Activated naive CD4-positive, alpha-beta T cell treated with anti-CD3 and anti-CD28 coated beads, Interleukin-2, amount 50 U/mL, for 16 hours (primary cell): ENCODE measurements around the gene LPCAT3.
A peak's percentile ranks its signal among the peaks of the same experiment; 100 is the strongest.
"Not testable (repeated sequence)": the region's sequence is repeated elsewhere in the genome, so short reads cannot be mapped to it uniquely, and the experiment has no call there.

Source experiments
- DNase-seq: peaks from one replicate; pipeline ENCODE4 v3.0.0-alpha.2; 2020

The LPCAT3 gene, protein sequence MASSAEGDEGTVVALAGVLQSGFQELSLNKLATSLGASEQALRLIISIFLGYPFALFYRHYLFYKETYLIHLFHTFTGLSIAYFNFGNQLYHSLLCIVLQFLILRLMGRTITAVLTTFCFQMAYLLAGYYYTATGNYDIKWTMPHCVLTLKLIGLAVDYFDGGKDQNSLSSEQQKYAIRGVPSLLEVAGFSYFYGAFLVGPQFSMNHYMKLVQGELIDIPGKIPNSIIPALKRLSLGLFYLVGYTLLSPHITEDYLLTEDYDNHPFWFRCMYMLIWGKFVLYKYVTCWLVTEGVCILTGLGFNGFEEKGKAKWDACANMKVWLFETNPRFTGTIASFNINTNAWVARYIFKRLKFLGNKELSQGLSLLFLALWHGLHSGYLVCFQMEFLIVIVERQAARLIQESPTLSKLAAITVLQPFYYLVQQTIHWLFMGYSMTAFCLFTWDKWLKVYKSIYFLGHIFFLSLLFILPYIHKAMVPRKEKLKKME

DNA sequence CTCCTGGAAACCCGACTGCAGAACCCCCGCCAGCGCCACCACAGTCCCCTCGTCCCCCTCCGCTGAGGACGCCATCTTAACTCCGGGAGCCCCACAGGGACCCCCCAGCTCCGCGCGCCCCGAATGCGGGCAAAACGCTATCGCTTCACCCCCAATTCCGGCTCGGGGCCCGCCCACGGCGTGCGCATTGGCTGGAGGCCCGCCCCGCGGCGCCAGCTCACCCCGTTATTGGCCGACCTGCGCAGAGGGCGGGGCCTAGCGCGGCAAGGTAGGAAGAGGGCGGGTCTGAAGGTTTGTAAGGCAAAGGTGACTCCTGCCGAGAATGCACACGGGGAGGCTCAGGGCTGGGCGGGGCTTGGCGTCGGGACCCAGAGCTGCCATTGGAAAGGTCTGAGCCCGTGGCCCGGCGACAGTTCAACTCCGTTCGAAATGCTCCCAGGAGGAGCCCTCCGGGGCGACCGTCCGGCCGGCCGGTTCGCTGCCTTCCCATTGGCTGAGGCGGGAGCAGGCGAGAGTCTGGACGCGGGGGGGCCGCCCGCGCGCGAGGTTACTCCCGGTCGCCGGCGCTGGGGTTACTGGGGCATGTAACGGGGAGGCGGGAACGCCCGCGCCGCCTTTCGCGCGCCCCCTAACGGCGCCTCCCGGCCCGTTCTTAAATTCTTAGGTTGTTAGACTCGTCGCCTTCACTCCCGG is at the start of gene LPCAT3:
TSS of gene LPCAT3 (minus strand) at position 127 of the 693 bp plus-strand sequence. CDS start at position 75, 52 bp downstream.
- DNase-seq: peak; percentile 98

DNA sequence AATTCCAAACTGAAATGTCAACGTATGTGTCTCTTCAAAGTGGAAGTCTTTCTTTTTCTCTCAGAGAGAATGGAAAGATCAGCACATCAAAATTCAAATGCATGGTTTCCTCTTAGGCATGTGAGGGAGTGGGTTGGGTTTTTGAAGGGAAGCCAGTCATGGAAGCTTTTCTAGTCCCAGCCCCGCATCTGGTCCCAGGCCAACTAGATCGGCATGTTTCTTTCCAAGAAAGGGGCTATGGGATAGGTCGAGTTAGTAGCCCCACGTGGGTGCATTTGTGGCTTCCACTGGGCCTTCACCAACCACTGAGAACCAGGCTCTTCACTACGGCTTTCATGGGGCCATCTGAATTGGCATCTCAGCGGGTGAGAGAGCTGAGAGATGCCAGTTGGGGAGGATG is 48.8 kb upstream of the LPCAT3 start:
- no peak for DNase-seq

DNA sequence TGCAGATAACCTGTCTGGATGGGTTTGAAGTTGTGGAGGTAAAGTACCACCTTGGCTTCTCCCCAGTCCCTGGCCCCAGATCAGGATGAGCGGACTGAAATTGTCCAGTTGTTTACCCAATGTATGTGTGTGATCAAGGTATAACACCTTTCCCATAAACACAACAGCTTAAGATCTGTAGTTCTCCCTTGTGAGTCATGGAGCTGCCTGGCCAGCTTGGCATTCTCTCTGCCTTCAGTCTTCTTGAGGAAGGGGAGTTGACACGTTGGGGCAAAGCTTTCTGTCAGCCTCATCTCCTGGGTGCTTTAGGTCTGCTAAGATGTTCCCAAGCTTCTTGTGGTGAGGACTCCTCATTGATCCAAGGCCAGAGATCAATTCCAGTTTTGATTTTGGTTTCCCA is 48.3 kb upstream of the LPCAT3 start:
- DNase-seq: no peak

DNA sequence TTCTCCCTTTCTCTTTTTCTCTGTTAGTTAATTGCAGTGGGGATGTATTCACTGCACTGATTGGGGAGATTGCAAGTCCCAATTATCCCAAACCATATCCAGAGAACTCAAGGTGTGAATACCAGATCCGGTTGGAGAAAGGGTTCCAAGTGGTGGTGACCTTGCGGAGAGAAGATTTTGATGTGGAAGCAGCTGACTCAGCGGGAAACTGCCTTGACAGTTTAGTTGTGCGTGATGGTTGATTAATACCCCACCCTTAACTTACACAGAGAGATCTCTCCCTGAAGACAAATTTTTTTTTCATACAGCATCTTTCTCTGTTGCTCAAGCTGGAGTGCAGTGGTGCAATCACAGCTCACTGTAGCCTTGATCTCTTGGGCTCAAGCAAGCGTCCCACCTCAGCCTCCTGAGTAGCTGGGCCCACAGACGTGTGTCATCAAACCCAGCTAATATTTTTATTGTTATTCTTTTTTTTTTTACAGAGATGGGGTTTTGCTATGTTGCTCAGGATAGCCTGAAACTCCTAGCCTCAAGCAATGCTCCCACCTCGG is 46.9 kb upstream of the LPCAT3 start:
- DNase-seq: no peak

DNA sequence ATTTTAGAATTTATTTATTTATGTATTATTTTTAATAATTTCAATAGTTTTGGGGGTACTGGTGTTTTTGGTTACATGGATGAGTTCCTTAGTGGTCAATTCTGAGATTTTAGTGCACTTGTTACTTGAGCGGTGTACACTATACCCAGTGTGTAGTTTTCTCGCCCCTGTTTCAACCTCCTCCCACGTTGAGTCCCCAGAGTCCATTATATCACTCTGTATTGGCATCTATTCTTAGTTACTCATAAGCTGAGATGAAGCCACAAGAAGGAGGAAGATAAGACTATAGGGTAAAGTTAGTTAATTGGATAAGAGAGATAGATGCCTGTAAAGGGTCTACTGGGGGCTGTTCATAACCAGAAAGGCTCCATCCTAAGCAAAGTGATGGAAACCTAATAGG is 46.2 kb upstream of the LPCAT3 start:
- no peak for DNase-seq

DNA sequence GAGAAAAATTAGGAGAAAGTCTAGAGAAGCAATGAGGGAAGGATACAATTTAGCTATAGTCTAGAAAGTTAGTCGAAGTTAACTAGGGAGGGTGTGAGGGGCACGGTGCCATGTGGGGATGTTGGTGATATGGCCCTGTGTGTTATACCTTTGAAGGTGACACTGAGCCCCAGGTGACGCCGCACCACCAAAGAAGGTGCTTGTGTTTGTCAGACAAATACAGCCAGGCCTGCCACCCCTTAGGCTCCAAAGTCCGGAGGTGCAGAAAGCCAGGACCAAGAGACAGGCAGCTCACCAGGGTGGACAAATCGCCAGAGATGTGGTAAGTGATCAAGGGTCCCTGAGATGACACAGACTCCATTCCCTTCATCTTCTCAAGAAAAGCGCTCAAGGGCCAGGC is 43.3 kb upstream of the LPCAT3 start:
- no peak for DNase-seq

DNA sequence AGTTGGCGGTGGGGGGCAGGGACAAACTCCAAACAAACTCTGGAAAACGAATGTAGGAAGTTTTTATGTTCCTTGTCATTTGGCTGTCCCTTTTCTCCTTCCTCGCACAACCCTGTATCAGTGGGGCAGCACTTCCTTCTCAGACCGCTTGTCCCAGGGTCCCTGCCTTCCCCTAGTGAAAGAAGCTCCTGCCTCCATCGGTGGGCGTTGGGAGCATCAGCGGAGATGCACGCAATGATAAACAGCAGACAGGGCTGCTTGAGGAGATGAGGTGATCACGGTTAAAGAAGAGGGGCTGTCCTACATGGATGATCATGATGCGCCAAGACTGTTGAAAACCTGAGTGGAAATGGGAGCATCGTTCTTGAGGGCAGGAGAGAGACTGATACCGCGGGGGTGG is 42.9 kb upstream of the LPCAT3 start:
- no peak for DNase-seq

DNA sequence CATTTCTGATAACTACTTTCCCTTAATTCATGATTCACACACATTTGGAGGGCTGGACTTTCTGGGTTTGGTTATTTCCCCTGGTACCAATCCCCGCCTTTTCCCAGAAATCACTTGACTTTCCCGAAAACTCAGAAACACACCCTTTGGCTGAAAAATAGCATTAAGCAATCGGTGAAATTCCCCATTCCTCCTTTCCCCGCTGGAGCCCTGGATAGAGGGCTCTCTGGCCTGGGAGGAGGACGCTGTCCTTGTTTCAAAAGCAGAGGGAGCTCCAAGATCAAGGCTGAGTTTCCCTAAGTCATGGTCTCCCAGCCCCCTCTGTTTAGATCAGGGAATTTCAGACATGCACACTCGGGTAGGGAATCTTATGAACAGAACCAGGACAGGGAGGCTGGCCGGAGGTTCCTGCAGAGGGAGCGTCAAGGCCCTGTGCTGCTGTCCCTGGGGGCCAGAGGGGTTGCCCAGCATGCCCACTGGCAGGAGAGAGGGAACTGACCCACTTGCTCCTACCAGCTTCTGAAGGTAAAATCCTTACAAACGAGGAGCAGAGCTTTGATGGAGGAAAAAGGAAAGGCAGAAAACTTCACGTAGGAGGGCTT is 42.2 kb upstream of the LPCAT3 start, which contains the start of gene C1S:
TSS of gene C1S (plus strand) at position 366 of the 602 bp plus-strand sequence. CDS start 1,195 bp downstream, outside the sequence.
- DNase-seq: no peak

DNA sequence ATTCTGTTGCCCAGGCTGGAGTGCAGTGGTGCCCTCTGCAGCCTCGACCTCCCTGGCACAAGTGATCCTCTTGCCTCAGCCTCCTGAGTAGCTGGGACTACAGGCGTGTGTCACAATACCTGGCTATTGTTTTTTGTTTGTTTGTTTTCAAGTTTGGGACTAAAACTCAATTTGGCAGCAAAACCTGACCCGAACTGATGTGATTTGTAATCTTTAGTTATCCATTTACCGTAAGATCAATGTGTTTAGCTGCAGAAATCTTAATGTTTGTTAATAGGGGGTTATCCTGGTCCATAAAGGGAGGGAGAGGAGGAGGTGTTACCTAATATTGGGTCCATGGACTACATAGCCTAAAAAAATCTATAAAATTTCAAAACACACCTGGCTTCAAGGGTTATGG is 41.5 kb upstream of the LPCAT3 start:
- DNase-seq: no peak

DNA sequence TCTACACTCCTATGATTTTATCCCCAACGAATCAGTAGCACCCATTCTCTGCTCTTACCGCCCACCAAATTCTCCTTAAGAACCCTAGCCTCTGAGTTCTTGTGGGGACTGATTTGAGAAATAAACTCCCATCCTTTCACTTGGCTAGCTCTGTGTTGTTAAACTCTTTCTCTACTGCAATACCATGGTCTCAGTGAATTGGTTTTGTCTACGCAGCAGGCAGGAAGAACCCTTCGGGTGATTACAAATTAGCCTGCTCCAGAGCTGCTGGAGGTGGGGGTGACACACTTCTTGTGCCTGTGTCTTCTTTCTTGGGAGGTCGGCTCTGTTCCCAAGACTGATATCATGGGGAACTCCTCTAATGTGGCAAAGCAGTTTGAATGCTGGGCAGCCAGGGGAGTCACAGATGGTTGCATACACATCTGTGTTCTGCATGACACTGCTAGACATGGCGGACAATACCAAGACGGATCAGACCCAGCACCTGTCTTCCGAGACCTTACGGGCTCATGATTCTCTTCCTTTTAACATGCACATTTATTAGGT is 40.6 kb upstream of the LPCAT3 start:
- no peak for DNase-seq

DNA sequence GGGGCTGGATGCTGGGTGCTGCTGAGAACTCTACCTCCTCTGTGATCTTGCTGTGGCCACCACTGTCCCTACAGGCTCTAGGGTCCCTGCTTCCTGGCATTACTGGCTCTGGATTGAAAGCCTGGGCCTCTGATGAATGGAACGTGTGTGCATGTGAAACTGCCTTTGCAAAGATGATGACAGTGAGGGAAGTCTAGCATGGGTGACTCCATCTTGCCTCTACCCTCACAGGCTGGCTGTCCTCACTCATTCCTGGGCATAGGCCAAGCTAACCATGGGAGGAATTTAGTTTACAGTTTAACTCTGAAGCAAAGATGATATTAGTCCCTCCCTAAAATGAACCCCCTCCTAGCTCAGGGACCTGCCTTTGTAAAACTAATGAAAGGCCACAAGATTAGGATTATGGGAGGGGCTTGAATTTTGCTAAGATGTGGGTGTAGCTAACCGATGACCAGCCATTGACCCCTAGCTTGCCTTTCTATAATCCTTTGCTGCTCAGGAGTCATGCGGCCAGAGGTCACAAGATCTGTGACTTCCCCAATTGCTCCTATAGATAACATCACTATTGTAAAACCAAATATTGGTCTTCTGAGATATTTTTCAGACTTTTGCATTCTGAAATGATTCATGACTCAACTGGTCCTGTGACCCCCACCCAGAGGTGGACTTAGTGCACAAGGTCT is 40.0 kb upstream of the LPCAT3 start:
- DNase-seq: no peak

DNA sequence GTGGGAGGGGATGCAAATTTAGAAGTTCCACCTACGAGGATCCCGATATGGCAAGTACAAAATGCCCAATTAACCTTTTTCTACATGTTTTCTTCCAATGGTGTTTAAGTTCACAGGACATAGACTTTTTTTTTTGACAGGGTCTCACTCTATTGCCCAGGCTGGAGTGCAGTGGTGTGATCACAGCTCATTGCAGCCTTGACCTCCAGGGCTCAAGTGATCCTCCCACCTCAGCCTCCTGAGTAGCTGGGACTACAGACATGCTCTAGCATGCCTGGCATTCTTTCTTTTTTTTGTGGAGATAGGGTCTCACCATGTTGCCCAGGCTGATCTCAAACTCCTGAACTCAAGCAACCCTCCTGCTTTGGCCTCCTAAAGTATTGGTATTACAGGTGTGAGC is 37.5 kb upstream of the LPCAT3 start:
- DNase-seq: not testable (repeated sequence)

DNA sequence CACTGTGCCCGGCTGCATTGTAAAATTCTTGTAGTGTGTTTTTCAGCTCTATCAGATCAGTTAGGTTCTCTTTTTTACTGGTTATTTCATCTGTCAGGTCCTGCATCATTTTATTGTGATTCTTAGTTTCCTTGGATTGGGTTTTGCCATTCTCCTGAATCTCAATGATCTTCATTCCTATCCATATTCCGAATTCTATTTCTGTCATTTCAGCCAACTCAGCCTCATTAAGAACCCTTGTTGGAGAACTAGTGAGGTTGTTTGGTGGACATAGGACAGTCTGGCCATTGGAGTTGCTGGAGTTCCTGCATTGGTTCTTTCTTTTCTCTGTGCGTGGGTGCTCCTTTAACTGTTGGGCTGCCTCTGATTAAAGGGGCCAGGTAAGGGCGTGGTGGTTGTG is 36.6 kb upstream of the LPCAT3 start:
- no peak for DNase-seq

DNA sequence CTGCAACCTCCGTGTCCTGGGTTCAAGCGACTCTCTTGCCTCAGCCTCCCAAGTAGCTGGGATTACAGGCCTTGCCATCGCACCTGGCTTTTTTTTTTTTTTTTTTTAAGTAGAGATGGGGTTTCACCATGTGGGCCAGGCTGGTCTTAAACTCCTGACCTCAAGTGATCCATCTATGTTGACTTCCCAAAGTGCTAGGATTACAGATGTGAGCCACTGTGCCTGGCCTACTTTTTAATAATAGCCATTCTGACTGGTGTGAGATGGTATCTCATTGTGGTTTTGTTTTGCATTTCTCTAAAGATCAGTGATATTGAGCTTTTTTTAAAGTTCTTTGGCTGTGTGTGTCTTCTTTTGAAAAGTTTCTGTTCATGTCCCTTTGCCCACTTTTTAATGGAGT is 31.7 kb upstream of the LPCAT3 start:
- not testable (repeated sequence) for DNase-seq

DNA sequence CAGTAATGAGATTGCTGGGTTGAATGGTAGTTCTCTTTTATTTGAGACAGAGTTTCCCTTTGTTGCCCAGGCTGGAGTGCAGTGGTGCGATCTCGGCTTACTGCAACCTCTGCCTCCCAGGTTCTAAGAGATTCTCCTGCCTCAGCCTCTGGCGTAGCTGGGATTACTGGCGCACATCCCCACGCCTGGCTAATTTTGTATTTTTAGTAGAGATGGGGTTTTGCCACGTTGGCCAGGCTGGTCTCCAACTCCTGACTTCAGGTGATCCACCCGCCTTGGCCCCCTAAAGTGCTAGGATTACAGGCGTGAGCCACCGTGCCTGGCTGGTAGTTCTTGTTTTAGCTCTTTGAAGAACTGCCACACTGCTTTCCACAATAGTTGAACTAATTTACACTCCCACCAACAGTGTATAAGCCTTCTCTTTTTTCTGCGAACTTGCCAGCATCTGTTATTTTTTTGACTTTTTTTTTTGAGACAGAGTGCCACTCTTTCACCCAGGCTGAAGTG is 31.2 kb upstream of the LPCAT3 start:
- not testable (repeated sequence) for DNase-seq

DNA sequence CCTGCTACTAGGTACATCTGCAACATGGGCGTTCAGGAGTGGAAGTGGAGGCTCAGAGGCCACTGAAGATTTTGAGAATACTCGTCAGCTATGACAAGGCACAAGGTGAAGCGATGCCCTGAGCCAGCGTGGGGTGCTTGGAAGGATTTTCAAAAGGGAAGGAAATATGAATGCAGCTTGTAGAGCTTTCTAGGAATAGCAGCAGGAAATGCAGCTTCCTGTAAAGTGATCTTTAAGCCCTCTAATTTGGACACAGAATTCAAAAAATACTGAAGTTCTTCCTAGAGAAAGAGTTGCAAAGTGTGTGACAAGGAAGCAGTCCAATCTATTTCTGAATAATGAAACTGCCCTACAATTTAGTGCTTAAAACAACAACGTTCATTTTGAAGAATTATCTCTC is 29.0 kb upstream of the LPCAT3 start:
- DNase-seq: no peak

DNA sequence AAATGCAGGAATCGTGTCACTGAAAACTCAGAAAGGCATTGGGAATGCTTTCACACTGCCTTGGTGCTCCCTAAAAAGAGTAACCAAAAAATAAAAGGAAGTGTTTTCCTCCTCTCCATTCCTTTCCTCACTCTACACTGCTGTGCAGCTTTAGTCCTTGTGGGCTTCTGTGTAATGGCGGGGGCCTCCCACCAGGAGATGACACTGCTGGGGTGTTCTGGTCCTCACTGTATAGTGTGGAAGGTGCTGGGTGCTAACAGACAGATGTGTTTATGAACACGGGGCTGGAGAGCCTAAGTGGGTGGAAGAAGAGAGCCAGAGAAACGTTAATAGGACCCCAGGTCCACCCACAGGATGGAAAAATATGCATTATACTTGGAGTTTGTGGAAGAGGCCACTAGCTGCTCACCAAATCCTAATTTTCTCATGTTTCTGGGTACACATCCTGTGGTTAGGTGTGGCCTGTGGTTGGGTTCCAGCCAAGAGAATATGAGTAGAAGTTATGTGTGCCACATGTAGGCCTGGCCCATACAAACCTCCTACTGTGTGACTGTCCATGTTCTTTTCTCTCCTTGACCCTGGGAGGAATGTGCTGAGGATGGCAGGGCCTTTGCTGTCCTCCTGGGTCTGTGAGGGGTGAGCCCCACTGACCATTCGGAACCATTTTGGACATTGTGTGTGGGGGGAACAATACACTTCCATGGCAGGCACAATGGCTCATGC is 28.3 kb upstream of the LPCAT3 start:
- DNase-seq: no peak

DNA sequence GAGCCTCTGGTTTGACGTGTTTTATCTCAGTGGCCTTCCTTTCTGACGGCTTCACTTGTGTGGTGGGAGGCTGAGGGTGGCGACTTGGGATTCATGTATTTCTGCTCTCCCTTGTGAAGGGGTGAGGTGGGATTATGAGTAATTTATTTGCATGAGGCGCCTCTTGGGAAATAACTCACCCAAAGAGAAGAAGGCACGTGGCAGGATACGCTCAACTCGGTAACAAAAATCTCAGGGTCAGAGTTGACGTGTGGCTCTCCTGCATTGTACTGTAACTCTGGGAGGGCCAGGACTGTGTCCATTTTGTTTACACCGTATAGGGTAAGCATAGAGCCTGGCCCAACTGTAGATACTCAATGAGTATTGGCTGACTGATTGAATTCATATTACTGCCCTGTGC is 27.6 kb upstream of the LPCAT3 start:
- no peak for DNase-seq

DNA sequence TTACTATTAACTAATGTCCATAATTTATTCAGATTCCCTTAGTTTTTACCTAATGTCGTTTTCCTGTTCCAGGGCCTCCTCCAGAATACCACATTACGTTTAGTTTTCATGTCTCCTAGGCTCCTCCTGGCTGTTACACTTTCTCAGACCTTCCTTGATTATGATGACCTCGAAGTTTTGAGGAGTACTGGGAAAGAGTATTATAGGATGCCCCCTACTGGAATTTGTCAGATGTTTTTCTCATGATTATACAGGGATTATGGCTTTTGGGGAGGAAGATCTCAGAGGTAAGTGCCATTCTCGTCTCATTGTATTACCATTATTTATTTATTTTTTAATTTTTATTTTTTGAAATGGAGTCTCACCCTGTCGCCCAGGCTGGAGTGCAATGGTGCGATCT is 24.6 kb upstream of the LPCAT3 start:
- no peak for DNase-seq

DNA sequence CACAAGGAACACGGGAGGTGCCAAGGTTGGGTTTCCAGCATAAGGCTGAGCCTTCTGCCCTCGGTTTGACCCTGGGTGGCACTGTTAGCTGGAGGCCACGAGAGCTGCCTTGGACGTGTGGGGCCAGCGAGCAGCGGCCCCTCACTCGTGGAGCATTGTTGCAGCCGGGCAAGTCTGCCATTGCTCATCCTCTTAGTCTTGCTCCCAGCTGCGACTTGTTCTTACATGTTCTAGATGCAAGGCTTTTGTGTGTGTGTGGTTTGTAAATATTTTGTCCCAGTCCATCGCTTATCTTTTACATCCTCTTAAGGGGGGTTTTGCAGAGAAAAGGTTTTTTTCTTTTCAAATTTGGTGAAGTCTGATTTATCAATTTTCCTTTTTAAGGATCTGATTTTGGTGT is 21.1 kb upstream of the LPCAT3 start:
- no peak for DNase-seq

DNA sequence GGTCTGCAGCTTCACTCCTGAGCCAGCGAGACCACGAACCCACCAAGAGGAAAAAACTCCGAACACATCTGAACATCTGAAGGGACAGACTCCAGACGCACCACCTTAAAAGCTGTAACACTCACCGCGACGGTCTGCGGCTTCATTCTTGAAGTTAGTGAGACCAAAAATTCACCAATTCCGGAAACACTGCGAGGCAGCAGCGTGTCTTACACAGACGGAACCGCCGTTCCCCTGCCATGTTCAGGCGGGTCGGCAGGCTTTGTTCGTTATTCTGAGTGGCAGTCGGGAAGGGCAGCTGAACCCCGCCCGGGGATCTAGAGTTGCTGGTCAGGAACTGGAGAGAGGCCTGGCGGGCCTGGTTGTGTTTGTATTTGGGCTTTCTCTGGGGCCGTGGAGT is 20.3 kb upstream of the LPCAT3 start:
- no peak for DNase-seq

DNA sequence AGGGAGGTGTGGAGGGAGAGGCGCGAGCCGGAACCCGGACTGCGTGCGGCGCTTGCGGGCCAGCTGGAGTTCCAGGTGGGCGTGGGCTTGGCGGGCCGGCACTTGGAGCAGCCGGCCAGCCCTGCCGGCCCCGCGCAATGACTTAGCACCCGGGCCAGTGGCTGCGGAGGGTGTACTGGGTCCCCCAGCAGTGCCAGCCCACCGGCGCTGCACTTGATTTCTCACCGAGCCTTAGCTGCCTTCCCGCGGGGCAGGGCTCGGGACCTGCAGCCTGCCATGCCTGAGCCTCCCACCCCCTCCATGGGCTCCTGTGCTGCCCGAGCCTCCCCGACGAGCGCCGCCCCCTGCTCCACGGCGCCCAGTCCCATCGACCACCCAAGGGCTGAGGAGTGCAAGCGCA is 19.1 kb upstream of the LPCAT3 start:
- DNase-seq: not testable (repeated sequence)
